Activated CD4-positive, alpha-beta memory T cell treated with anti-CD3 and anti-CD28 coated beads for 36 hours (primary cell): ENCODE data around the gene SMARCA4. TPM values are rescaled to one million over a fixed set of nuclear protein-coding genes. Genes with fewer than 3 reads are reported as not detected.

Experiments used
- CTCF ChIA-PET: fragments of 350-600 bp; sonication (Branson Sonifier 250); formaldehyde crosslinking; loops from one replicate; lab custom pipeline; 2021; ENCODE audit warnings: antibody characterized with exemption, inconsistent platforms; lab: Charles Lee
- POLR2A ChIA-PET: fragments of 350-600 bp; sonication (Branson Sonifier 250); formaldehyde crosslinking; loops from one replicate; lab custom pipeline; 2021; ENCODE audit warnings: antibody characterized with exemption; lab: Charles Lee
- DNase-seq: peaks from one replicate; pipeline ENCODE4 v3.0.0-alpha.2; 2020
- H3K27ac Mint-ChIP-seq: one replicate; pipeline ENCODE4 v1.8.0; 2021; ENCODE audit warnings: mixed read lengths
- H3K27me3 Mint-ChIP-seq: one replicate; pipeline ENCODE4 v1.8.0; 2021; ENCODE audit warnings: mixed read lengths
- H3K36me3 Mint-ChIP-seq: one replicate; pipeline ENCODE4 v1.8.0; 2021; ENCODE audit warnings: mixed read lengths
- H3K4me1 Mint-ChIP-seq: one replicate; pipeline ENCODE4 v1.8.0; 2021; ENCODE audit warnings: low read depth, mixed read lengths
- H3K4me3 Mint-ChIP-seq: one replicate; pipeline ENCODE4 v1.8.0; 2021; ENCODE audit warnings: mild to moderate bottlenecking, mixed read lengths
- H3K9me3 Mint-ChIP-seq: one replicate; pipeline ENCODE4 v1.8.0; 2021; ENCODE audit warnings: mixed read lengths
- intact Hi-C: fragments of 100-400 bp; cut with micrococcal nuclease; formaldehyde crosslinking; loops from one replicate; pipeline ENCODE4 v1.15.1; 2023
- total RNA-seq, 2 experiments: library from RNA; stranded (reverse); gene quantifications; one replicate each; pipeline ENCODE4 v1.2.3, GENCODE V29; 2021

Gene SMARCA4
- 100 to 1,000 TPM in 1 of 2 experiments, 10 to 100 TPM in 1; 97.8 to 101 TPM for total RNA-seq

DNA sequence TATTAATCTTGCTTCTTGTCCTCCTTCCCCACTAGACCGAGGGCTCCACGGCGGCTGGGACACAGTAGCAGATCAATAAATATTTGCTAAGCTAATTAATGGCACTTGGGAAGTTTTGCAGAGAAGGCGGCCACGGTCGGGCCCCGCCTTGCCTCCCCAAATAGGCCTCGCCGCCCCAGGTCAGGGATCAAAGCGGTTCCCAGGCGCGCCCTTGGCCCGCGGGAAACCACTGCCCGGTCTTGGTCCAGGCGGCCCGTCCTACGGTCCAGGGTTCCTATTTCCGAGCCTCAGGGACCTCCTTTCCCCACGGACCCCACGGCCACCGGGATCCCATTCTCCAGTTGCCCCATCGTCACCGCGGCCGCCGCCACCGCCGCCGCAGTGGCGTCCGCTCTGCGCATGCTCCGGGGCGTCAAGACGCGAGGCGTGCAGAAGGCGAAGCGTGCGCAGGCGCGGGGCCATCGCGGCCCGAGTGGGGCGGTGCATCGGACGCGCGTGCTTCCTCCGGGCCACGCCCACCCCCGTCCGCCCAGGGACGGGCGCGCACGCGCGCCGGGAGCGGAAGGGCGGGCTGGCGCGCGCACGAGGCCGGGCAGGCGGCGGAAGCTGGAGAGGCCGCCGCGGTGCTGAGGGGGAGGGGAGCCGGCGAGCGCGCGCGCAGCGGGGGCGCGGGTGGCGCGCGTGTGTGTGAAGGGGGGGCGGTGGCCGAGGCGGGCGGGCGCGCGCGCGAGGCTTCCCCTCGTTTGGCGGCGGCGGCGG lies at the start of gene SMARCA4:
TSS of gene SMARCA4 (plus strand) at position 717 of the 759 bp plus-strand sequence. CDS start 23,122 bp downstream, outside the sequence.
- ChIA-PET POLR2A (interaction anchor here (0.6 to 2.1 kb wide), 5 partner anchors 125 to 136 kb away, joined by 3 to 6 read pairs (median 4); partner anchors contain the start of genes LDLR and TMED1), CTCF (interaction anchor here (1.0 to 1.9 kb wide), 4 partner anchors 19 to 165 kb away, joined by 3 to 8 read pairs (median 4); no protein-coding TSS in a partner anchor)
- peaks cover 44% of the 10 kb centered on the region for H3K4me1 Mint-ChIP-seq
- intact Hi-C loops: loop anchor here (1.0 to 5.0 kb wide), 5 partner anchors 32 to 393 kb away; partner anchors contain the start of genes CARM1, CDKN2D, ILF3 and KRI1
- no peaks in the 10 kb centered on the region for H3K9me3 Mint-ChIP-seq
- DNase-seq: peak; percentile 98
- H3K27ac Mint-ChIP-seq: peak within 1 kb of the TSS; percentile 86
- H3K27me3 Mint-ChIP-seq: no peaks in the 10 kb centered on the region
- H3K4me3 Mint-ChIP-seq: peak within 1 kb of the TSS; percentile 89
- no peaks in the 10 kb centered on the region for H3K36me3 Mint-ChIP-seq

DNA sequence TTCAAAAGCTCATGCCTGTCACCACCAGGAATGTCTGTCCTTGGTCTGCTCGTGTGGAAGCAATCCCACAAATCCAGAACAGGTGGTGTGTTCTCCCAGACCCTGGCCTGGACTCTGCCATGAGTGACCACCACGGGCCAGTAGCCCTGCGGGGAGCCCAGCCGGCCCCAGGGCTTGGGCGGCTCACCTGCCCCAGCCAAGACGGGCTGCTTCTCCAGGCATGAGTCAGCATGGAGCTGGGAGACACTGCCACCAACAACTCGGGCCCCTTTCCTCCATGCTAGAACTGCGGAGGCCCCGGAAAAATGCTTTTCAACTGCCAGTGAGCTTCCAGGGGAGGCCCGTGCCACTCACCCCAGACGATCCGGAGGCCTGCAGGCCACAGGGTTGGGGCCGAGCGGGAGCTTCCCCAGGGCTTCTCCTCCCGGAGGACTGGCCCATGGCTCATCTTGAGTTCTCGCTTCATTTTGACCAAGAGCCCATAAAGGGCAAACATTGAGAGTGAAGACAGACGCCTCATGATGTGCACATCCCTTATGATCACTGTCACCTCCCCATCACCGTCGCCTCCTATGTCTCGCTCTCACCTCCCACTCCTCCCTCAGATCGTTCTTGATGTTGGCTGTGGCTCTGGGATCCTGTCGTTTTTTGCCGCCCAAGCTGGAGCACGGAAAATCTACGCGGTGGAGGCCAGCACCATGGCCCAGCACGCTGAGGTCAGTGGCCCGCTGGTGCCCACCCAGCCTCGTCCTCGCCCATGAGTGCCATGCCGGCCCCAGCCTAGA lies 49.1 kb upstream of the SMARCA4 start:
- no peaks in the 10 kb centered on the region for H3K4me1 Mint-ChIP-seq
- no peaks in the 10 kb centered on the region for H3K9me3 Mint-ChIP-seq
- H3K4me3 Mint-ChIP-seq: no peak overlapping the region
- DNase-seq: no peak
- intact Hi-C loops: no loop called here
- ChIA-PET POLR2A (interaction anchor here (0.5 kb wide), 1 partner anchor 19 kb away, joined by 3 read pairs; no protein-coding TSS in a partner anchor), CTCF (interaction anchor here (1.5 to 2.0 kb wide), 2 partner anchors 25 to 48 kb away, joined by 3 to 5 read pairs; no protein-coding TSS in a partner anchor)
- no peak overlapping the region for H3K27ac Mint-ChIP-seq
- peaks cover 11% of the 10 kb centered on the region for H3K36me3 Mint-ChIP-seq
- no peaks in the 10 kb centered on the region for H3K27me3 Mint-ChIP-seq

DNA sequence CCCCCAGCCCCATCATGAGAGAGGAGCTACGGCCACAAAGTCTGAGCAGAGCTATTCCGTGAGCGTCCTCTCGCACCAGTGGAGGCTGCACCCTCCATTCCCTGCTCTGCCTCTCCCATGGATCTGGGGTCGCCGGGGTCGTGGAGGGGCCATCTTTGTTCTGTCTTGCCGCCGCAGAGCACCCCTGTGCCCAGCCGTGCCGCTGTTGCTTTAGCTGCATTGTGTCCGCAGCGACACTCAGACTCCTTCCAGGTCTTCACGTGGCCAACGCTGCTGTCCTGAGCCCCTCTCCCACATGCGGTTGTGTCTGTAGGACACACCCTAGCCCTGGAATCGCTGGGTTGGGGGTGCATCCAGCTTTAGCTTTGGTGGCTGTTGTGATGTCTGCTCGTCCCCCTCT lies 48.2 kb upstream of the SMARCA4 start:
- Mint-ChIP-seq H3K27me3 (no peaks in the 10 kb centered on the region), H3K36me3 (peaks cover 11% of the 10 kb centered on the region), H3K9me3 (no peaks in the 10 kb centered on the region), H3K27ac (no peak overlapping the region), H3K4me1 (no peaks in the 10 kb centered on the region), H3K4me3 (no peak overlapping the region)
- intact Hi-C loops: no loop called here
- CTCF ChIA-PET: interaction anchor here (0.6 kb wide), 1 partner anchor 427 kb away, joined by 5 read pairs; no protein-coding TSS in a partner anchor
- POLR2A ChIA-PET: interaction anchor here (0.5 kb wide), 1 partner anchor 18 kb away, joined by 3 read pairs; no protein-coding TSS in a partner anchor
- DNase-seq: no peak

DNA sequence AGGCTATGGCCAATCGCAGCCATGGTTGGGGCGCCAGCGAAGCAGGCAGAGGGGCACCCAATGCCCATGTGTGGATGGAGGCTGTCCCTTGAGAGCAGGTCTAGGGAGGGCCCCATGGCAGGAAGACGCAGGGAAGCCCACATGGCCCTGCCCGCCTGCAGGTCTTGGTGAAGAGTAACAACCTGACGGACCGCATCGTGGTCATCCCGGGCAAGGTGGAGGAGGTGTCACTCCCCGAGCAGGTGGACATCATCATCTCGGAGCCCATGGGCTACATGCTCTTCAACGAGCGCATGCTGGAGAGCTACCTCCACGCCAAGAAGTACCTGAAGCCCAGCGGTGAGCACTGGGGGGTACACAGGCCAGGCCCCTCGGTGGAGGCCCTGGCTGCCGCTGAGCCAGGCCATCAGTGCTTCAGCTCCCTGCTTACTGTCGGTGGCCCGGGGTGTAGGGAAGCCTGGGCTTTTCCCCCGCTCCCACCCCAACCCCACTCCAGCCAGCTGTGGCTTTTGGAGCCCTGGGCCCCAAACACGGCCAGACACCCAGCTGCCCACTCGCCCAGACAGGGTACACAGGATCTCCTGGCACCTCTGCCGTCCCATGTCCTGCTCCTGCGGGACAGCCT lies 47.0 kb upstream of the SMARCA4 start:
- ChIA-PET POLR2A (no interaction called here), CTCF (interaction anchor here (0.7 kb wide), 1 partner anchor 122 kb away, joined by 3 read pairs; no protein-coding TSS in a partner anchor)
- Mint-ChIP-seq H3K9me3 (no peaks in the 10 kb centered on the region), H3K27me3 (no peaks in the 10 kb centered on the region), H3K4me1 (no peaks in the 10 kb centered on the region), H3K36me3 (peaks cover 14% of the 10 kb centered on the region), H3K4me3 (no peak overlapping the region), H3K27ac (no peak overlapping the region)
- intact Hi-C loops: no loop called here
- no peak for DNase-seq

DNA sequence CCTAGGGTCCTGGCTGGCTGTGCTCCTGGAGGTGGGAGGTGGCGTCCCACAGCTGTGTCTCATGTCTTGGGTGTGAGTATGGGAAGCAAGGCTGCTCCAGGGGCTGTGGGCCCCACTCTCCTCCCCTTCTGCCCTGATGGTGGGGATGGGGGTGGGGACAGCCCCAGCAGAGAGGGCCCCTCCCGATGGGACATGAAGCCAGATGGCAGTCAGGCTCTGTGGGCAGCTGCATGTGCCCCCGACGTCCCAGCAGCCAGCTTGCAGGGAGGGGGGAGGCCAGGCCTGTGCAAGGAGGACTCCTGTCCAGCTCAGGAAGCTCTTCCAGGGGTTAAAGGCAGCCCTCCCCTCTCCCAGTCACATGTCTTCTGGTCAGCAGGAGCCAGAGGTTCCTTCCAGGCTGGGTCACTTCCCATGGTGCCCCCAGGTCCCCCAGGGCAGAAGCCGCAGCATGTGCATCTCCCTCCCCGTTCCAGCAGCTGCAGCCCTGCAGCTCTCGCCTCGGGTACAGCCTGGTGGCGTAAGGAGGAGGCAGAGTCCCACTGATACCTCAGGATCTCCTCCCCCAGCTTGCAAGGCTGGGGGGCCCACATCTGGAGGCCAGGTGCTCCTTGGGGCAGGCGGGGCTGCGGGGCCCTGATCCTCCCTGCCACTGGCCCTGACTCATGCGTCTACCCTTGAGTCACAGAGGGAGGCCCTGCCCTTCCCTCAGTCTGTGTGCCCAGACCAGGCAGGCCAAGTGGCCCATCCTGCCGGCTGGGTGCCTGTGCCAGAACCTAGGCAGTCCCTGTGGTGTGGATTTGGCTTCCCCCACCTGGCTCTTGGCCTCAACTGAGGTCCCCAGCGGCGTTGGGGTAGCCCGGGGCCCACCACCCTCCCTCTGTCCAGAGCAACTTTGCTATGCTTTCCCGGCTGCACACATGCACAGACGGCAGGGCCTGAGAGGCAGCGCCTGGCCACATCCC lies 45.4 kb upstream of the SMARCA4 start:
- no peak for DNase-seq

DNA sequence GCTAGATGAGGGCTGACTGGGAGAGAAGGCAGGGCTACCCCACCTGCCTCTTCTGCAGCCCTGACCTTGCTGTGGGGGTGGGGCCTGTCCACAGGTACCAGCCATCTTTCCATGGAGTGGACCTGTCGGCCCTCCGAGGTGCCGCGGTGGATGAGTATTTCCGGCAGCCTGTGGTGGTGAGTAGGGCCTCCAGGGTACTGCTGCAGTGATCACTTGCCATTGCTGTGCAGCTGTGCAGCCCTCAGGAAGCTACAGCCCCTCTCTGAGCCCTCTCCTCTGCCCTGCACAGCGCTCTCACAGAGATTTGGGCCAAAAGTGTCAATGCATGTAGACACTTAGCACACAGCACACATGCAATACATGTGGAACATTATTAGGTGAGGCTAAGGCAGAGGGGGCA lies 44.2 kb upstream of the SMARCA4 start:
- H3K9me3 Mint-ChIP-seq: no peaks in the 10 kb centered on the region
- H3K4me1 Mint-ChIP-seq: no peaks in the 10 kb centered on the region
- no peak for DNase-seq
- intact Hi-C loops: no loop called here
- H3K36me3 Mint-ChIP-seq: peaks cover 16% of the 10 kb centered on the region
- POLR2A ChIA-PET: no interaction called here
- no peak overlapping the region for H3K27ac Mint-ChIP-seq
- H3K4me3 Mint-ChIP-seq: no peak overlapping the region
- H3K27me3 Mint-ChIP-seq: no peaks in the 10 kb centered on the region
- CTCF ChIA-PET: no interaction called here

More for the DNA sequence above, 45.4 kb upstream of the SMARCA4 start:
- intact Hi-C loops: no loop called here
- POLR2A ChIA-PET: no interaction called here
- CTCF ChIA-PET: no interaction called here
- H3K9me3 Mint-ChIP-seq: no peaks in the 10 kb centered on the region
- no peaks in the 10 kb centered on the region for H3K27me3 Mint-ChIP-seq
- no peak overlapping the region for H3K4me3 Mint-ChIP-seq
- no peak overlapping the region for H3K27ac Mint-ChIP-seq
- H3K4me1 Mint-ChIP-seq: no peaks in the 10 kb centered on the region
- peaks cover 14% of the 10 kb centered on the region for H3K36me3 Mint-ChIP-seq

DNA sequence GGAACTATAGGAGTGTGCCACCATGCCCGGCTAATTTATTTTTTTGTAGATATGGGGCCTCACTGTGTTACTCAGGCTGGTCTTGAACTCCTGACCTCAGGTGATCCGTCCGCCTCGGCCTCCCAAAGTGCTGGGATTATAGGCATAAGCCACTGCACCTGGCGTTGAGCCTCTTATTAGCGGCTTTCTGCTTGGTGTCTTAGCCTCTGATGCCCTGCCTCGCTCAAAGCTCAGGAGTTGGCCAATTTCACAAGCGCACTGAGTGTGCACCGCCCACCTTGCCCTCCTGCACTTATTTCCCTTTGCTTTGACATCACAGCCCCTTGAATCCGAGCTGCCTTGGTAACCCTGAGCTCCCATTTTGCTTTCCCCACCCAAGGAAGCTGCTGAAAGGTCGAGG lies 42.5 kb upstream of the SMARCA4 start:
- ChIA-PET POLR2A (no interaction called here), CTCF (interaction anchor here (1.4 to 1.9 kb wide), 2 partner anchors 16 to 24 kb away, joined by 3 to 7 read pairs; no protein-coding TSS in a partner anchor)
- DNase-seq: no peak
- Mint-ChIP-seq H3K4me1 (no peaks in the 10 kb centered on the region), H3K4me3 (no peak overlapping the region), H3K9me3 (no peaks in the 10 kb centered on the region), H3K27me3 (no peaks in the 10 kb centered on the region), H3K36me3 (peaks cover 11% of the 10 kb centered on the region), H3K27ac (no peak overlapping the region)
- intact Hi-C loops: no loop called here

DNA sequence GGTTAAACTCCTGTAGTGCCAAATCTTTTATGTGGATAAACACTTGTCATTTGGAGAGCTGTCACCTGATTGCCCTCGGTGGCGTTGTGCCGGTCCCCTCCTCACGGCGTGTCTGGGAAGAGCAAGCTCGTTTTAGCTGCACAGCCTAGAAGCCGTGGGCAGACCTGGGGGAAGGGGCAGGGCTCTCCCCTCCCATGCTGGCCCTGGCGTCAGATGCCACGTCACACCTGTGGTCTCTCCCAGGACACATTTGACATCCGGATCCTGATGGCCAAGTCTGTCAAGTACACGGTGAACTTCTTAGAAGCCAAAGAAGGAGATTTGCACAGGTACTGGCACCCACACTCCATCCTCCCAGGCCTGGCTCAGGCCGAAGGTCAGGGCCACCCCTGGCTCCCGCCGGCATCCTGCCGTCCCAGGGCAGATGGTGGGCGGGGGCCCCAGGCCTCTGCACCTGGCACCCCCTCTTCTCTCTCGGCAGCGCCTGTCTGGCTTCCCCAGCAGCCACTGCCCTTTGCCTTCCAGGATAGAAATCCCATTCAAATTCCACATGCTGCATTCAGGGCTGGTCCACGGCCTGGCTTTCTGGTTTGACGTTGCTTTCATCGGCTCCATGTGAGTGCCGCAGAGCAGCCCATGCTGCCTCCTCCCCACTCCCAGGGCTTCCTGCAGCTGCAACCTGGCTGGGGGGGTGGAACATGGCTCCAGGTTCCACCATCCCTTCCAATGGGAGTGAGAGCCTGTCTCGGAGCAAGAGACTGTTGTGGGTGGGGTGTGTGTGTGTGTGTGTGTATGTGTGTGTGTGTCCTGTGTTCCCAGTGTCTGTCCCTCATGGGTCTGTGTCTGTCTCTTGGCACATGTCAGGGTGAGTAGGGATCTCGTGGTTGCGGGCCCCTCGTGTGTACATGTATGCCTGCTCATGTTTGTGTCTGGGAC lies 41.2 kb upstream of the SMARCA4 start:
- H3K4me1 Mint-ChIP-seq: no peaks in the 10 kb centered on the region
- H3K9me3 Mint-ChIP-seq: no peaks in the 10 kb centered on the region
- ChIA-PET CTCF (interaction anchor here (0.6 to 1.9 kb wide), 3 partner anchors 15 to 25 kb away, joined by 3 to 7 read pairs (median 3); no protein-coding TSS in a partner anchor), POLR2A (interaction anchor here (0.7 kb wide), 1 partner anchor 169 kb away, joined by 3 read pairs; the partner anchor contains the start of gene LDLR)
- H3K27ac Mint-ChIP-seq: no peak overlapping the region
- intact Hi-C loops: no loop called here
- no peak for DNase-seq
- H3K27me3 Mint-ChIP-seq: no peaks in the 10 kb centered on the region
- peaks cover 14% of the 10 kb centered on the region for H3K36me3 Mint-ChIP-seq
- H3K4me3 Mint-ChIP-seq: no peak overlapping the region

DNA sequence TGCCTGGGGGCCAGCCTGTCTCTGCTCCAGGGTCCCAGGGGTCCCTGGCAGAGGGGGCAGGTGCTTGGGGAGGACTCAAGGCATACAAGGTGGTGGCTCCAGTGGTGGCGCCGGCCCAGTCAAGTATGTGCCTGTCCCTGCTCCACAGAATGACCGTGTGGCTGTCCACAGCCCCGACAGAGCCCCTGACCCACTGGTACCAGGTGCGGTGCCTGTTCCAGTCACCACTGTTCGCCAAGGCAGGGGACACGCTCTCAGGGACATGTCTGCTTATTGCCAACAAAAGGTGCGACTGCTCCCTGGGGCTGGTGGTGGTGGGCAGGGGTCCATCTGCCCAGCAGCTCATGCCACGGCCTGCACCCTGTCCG lies 40.6 kb upstream of the SMARCA4 start:
- Mint-ChIP-seq H3K4me3 (no peak overlapping the region), H3K4me1 (no peaks in the 10 kb centered on the region), H3K27ac (no peak overlapping the region), H3K36me3 (peaks cover 14% of the 10 kb centered on the region), H3K27me3 (no peaks in the 10 kb centered on the region), H3K9me3 (no peaks in the 10 kb centered on the region)
- intact Hi-C loops: no loop called here
- POLR2A ChIA-PET: no interaction called here
- CTCF ChIA-PET: no interaction called here
- no peak for DNase-seq

DNA sequence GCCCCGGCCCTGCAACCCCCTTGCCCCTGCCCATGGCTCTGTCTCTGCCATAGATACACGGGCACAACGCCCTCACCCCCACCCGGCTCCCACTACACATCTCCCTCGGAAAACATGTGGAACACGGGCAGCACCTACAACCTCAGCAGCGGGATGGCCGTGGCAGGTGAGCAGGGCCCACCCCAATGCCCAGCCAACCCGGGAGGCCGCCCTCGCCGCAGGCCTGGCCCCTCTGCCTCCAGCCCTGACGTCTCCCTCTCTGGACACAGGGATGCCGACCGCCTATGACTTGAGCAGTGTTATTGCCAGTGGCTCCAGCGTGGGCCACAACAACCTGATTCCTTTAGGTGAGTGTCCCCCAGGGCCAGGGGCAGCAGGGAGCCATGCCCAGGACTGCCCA lies 40.0 kb upstream of the SMARCA4 start:
- Mint-ChIP-seq H3K4me1 (no peaks in the 10 kb centered on the region), H3K36me3 (peaks cover 14% of the 10 kb centered on the region), H3K9me3 (no peaks in the 10 kb centered on the region), H3K27ac (no peak overlapping the region), H3K27me3 (no peaks in the 10 kb centered on the region), H3K4me3 (no peak overlapping the region)
- POLR2A ChIA-PET: no interaction called here
- no peak for DNase-seq
- CTCF ChIA-PET: no interaction called here
- intact Hi-C loops: no loop called here
